ENCODE results near the gene MEX3C.

MEX3C gene

GRCh38 chr18:51134721-51135120 is 62.8 kb downstream of the MEX3C start:
- Histone ChIP-seq H3K9ac (ENCODE audit: low read length) (no peak overlapping the region), H3K9me3 (ENCODE audit: control insufficient read depth, insufficient read depth, low read depth, low read length) (no peaks in the 10 kb centered on the region), H3K4me1 (ENCODE audit: control insufficient read depth, insufficient read depth, low read length) (peaks cover 17% of the 10 kb centered on the region; the same call in 1 of the 2 replicates), H3K4me3 (ENCODE audit: low read depth, low read length) (no peak overlapping the region), H3K36me3 (ENCODE audit: control insufficient read depth, insufficient read depth, low read length) (no peaks in the 10 kb centered on the region), H3K27me3 (ENCODE audit: control insufficient read depth, insufficient read depth, low read length) (no peaks in the 10 kb centered on the region), H3K27ac (ENCODE audit: low read depth, low read length) (no peak overlapping the region)

GRCh38 chr18:51133580-51134160 is 63.8 kb downstream of the MEX3C start:
- Histone ChIP-seq H3K4me1 (ENCODE audit: control insufficient read depth, insufficient read depth, low read length) (peaks cover 17% of the 10 kb centered on the region; the same call in 1 of the 2 replicates), H3K9me3 (ENCODE audit: control insufficient read depth, insufficient read depth, low read depth, low read length) (no peaks in the 10 kb centered on the region), H3K9ac (ENCODE audit: low read length) (no peak overlapping the region), H3K36me3 (ENCODE audit: control insufficient read depth, insufficient read depth, low read length) (no peaks in the 10 kb centered on the region), H3K4me3 (ENCODE audit: low read depth, low read length) (no peak overlapping the region), H3K27me3 (ENCODE audit: control insufficient read depth, insufficient read depth, low read length) (no peaks in the 10 kb centered on the region), H3K27ac (ENCODE audit: low read depth, low read length) (no peak overlapping the region)

- H3K4me3 ChIP-seq (ENCODE audit: low read depth, low read length), result no peak overlapping the region
- H3K9me3 ChIP-seq (ENCODE audit: control insufficient read depth, insufficient read depth, low read depth, low read length), result no peaks in the 10 kb centered on the region
- no peaks in the 10 kb centered on the region for H3K27me3 ChIP-seq (ENCODE audit: control insufficient read depth, insufficient read depth, low read length)
Measured at GRCh38 chr18:51132256-51132935, 65.1 kb downstream of the MEX3C start.

DNA sequence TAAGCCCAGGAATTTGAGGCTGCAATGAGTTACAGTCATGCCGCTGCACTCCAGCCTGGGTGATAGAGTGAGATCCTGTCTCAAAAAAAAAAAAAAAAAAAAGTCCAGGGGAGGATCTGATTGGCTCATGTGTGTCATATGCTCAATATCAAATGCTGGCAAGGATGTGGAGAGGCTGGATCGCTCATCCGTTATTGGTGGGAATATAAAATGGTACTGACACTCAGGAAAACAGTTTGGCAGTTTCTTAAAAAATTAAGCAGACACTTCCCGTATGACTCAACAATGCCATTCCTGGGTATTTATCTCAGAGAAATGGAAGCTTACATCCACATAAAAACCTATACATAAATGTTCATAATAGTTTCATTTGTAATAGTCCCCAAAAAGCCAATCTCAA is 68.9 kb downstream of the MEX3C start:
- no peaks in the 10 kb centered on the region for H3K9me3 ChIP-seq (ENCODE audit: control insufficient read depth, insufficient read depth, low read depth, low read length)
- H3K9ac ChIP-seq (ENCODE audit: low read length), result no peak overlapping the region
- H3K4me1 ChIP-seq (ENCODE audit: control insufficient read depth, insufficient read depth, low read length), result 0 out of 2 replicates have a peak, but pooled peaks cover 3% of the 10 kb centered on the region
- no peak overlapping the region for H3K27ac ChIP-seq (ENCODE audit: low read depth, low read length)
- H3K27me3 ChIP-seq (ENCODE audit: control insufficient read depth, insufficient read depth, low read length), result no peaks in the 10 kb centered on the region
- no peak overlapping the region for H3K4me3 ChIP-seq (ENCODE audit: low read depth, low read length)
- H3K36me3 ChIP-seq (ENCODE audit: control insufficient read depth, insufficient read depth, low read length), result no peaks in the 10 kb centered on the region

More at GRCh38 chr18:51132256-51132935, 65.1 kb downstream of the MEX3C start:
- Histone ChIP-seq H3K4me1 (ENCODE audit: control insufficient read depth, insufficient read depth, low read length) (peaks cover 11% of the 10 kb centered on the region; the same call in 1 of the 2 replicates), H3K27ac (ENCODE audit: low read depth, low read length) (no peak overlapping the region), H3K36me3 (ENCODE audit: control insufficient read depth, insufficient read depth, low read length) (no peaks in the 10 kb centered on the region), H3K9ac (ENCODE audit: low read length) (no peak overlapping the region)

DNA sequence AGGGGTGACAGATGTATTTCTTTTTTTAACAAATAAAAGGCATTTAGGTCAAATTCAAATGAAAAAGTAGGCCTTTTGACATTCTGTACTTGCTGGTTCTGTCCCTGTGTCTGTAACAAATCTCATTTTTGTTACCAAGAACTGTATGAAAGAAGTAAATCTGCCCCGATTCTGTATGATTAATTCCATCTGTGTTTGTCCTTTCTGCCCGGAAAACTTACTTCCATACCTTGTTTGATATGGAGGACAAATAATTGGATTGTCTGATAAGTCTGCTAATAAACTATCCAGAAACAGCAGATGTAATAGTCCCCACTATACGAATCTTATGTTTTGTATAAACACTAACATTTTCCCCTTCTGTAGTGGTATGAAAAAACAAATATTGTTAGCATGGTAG is 69.8 kb downstream of the MEX3C start:
- H3K27me3 ChIP-seq (ENCODE audit: control insufficient read depth, insufficient read depth, low read length), result no peaks in the 10 kb centered on the region
- H3K27ac ChIP-seq (ENCODE audit: low read depth, low read length), result no peak overlapping the region
- H3K9me3 ChIP-seq (ENCODE audit: control insufficient read depth, insufficient read depth, low read depth, low read length), result no peaks in the 10 kb centered on the region; the same call in 1 of the 2 replicates
- H3K4me1 ChIP-seq (ENCODE audit: control insufficient read depth, insufficient read depth, low read length), result 0 out of 2 replicates have a peak, but pooled peaks cover 3% of the 10 kb centered on the region
- no peak overlapping the region for H3K9ac ChIP-seq (ENCODE audit: low read length)
- H3K4me3 ChIP-seq (ENCODE audit: low read depth, low read length), result no peak overlapping the region
- no peaks in the 10 kb centered on the region for H3K36me3 ChIP-seq (ENCODE audit: control insufficient read depth, insufficient read depth, low read length)

DNA sequence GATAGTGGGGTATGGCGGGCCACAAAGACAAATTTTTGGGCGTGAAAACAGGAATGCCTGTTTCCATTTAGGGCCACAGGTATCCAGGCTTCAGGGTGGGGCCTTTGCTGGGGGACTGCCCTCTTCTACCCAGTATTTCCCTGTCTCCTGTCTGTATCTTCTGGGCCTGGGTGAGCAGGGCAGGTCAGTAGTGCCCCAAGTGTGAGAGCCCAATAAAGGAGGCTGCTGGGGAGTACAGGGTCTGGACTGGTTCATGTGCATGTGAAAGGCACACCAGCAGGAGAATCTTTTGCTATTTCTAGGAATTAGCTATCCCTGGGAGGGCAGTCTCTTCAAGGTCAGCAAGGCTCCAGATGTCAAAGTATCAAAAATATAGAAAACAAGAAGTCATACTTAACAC is 71.5 kb downstream of the MEX3C start:
- Histone ChIP-seq H3K36me3 (ENCODE audit: control insufficient read depth, insufficient read depth, low read length) (no peaks in the 10 kb centered on the region), H3K27me3 (ENCODE audit: control insufficient read depth, insufficient read depth, low read length) (no peaks in the 10 kb centered on the region), H3K4me1 (ENCODE audit: control insufficient read depth, insufficient read depth, low read length) (0 out of 2 replicates have a peak, but pooled peaks cover 3% of the 10 kb centered on the region), H3K9ac (ENCODE audit: low read length) (no peak overlapping the region), H3K4me3 (ENCODE audit: low read depth, low read length) (no peak overlapping the region), H3K9me3 (ENCODE audit: control insufficient read depth, insufficient read depth, low read depth, low read length) (peaks cover 3% of the 10 kb centered on the region), H3K27ac (ENCODE audit: low read depth, low read length) (no peak overlapping the region)

Measured in HUES6 (cell line).